Measurements from ENCODE around the gene GPR42.
A peak's percentile ranks its signal among the peaks of the same experiment; 100 is the strongest.

DNA sequence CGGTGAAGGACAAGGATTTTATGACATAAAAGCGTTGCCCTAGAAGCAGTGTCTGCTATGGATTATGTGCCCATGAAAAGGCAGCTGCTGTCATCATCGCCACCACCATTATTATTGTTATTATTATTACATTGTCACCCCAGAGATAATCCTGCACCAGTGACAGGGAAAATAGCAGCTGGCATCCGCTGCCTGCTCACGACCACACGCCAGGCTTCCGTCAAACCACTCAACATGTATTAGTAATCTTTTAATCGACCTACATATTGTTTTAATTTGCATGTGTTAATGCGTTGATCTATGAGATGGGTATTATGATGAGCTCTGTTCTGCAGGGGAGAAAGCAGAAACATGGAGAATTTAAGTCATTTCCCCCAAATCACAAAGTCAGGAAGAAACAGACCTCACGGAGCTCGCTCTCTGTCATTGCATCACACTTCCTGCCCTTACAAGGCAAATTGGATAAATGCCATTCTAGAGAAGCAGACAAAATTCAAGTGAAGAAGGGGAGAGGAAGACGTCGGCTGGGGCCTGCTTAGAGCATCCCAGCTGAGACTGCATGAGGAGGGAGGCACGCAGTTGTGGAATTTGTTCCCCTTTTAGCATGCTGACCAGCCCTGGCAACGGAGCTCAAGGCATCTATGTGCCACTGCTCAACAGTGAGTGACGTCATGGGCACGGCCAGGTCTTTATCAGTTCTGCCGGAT is 12.8 kb upstream of the GPR42 start, which contains the start of gene FFAR3:
- TF ChIP-seq, protein P1, sequence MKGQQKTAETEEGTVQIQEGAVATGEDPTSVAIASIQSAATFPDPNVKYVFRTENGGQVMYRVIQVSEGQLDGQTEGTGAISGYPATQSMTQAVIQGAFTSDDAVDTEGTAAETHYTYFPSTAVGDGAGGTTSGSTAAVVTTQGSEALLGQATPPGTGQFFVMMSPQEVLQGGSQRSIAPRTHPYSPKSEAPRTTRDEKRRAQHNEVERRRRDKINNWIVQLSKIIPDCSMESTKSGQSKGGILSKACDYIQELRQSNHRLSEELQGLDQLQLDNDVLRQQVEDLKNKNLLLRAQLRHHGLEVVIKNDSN (IDR thresholded peaks at IDR 0.05), result no peak
- TF ChIP-seq CEBPB (IDR thresholded peaks at IDR 0.05) (0 out of 2 replicates have a peak, but pooled peaks have one; percentile 6), NFIC (IDR thresholded peaks at IDR 0.05) (no peak), RAD21 (IDR thresholded peaks at IDR 0.05; ENCODE audit: low read depth) (no peak), TCF12 (IDR thresholded peaks at IDR 0.05; ENCODE audit: low read depth) (no peak)

All from Ishikawa (cell line).